Measurements from ENCODE around the gene DAB2IP.

DNA sequence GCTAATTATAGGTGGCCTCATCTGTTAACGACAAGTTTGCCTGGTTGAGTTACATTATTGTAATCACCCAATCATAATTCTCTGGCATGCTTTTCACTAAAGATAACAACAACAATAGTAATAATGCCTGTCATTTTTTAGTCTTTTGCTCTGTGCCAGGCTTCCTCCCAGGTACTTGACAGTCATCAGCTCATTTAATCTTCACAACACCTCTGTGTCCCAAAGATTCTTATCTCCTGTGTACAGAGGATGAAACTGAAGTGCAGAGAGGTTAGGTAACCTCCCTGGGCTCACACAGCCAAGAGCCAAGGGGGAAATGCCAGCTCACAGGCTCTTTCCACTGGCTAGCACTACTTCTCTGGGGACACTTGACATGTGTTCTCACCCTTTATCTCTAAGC lies 77.5 kb downstream of the DAB2IP start:
- TF ChIP-seq EZH2 (IDR thresholded peaks at IDR 0.05; ENCODE audit: low read length, missing control alignments) (no peak), CTCF (conservative IDR thresholded peaks at IDR 0.05 in 1 of 2, IDR thresholded peaks at IDR 0.05 in 1 of 2; ENCODE audit: low read depth in 1 of 2, low read length in 2 of 2) (no peak)
